NCI-H2107 (cell line): ENCODE results near the gene AFAP1.

ENCODE experiments used
- DNase-seq: peaks from one replicate; lab custom pipeline; 2025; lab: John Stamatoyannopoulos, UW

The AFAP1 gene

GRCh38 chr4:7769396-7770223, 170.1 kb downstream of the AFAP1 start:
- no peak for DNase-seq

GRCh38 chr4:7768736-7769135, 170.9 kb downstream of the AFAP1 start:
- DNase-seq = no peak

DNA sequence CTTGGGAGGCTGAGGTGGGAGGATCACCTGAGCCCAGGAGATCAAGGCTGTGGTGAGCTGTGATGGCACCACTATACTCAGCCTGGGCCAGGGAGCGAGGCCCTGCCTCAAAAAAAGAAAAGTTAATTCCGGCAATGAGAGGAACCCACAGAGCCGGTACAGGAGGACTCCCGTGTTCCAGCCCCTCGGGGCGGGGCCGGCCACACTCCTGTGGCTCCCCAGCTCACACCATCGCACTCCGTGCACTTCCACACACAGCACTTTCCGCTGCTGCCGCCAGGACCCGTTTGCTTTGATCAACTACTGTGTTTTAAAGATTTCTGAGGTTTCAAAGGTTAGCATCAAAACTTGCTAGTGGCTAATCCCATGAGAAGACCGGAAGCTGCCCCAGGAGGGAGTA, 171.7 kb downstream of the AFAP1 start:
- DNase-seq = no peak

DNA sequence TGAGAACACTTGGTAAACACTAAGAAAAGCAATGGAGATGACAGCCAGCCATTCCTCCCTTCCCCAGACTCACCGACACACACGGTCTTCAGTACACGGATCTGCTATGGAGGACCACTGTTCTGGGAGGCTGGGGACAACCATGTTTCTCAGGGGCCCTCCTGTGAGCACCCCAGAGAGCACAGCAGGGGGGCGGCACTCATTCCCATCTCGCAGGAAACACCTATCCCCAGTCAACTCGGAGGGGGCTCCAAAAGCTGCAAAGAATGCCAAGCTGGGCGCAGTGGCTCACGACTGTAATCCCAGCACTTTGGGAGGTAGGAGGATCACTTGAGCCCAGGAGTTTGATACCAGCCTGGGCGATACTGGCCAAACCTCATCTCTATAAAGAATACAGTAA, 172.1 kb downstream of the AFAP1 start:
- no peak for DNase-seq

- DNase-seq = no peak
These were observed 172.9 kb downstream of the AFAP1 start for GRCh38 chr4:7766661-7767345.

DNA sequence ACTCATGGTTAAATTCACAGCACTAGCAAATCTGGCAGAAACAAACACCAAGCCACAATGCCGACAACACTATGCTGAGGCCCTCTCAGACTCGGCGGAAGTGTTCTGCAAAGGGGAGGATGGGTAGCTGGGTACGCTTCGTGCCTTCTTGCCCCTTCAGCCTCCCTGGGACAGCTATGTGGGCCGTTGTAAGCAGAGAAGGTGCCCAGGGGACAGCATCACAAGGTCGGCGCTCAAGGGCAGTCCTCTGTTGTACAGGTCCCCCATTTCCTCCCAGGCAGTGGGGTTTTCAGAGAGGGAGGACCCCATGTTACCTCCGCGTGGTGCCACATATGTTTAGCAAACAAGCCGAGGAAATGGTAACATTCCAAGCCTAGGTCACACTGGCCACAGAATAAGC, 173.6 kb downstream of the AFAP1 start:
- no peak for DNase-seq

GRCh38 chr4:7765666-7766065, 174.0 kb downstream of the AFAP1 start:
- no peak for DNase-seq

- no peak for DNase-seq
These were observed 175.2 kb downstream of the AFAP1 start for GRCh38 chr4:7764466-7764865.

DNA sequence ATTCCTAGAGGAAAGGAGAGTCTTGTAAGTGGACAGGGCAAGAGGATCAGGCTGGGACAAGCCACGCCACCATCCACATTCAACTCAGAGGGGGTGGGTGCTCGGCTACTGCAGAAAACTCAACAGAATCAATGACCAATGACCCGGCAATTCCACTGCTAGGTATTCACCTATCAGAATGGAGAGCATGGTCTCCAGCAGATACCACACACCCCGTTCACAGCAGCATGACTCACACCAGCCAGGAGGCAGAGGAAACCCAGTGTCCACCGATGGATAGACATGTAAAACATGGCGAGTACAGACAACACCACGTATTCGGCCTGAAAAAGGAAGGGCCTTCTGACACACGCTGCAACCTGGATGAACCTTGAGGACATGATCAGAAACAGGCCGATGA, 175.9 kb downstream of the AFAP1 start:
- no peak for DNase-seq

- no peak for DNase-seq
These were observed 176.6 kb downstream of the AFAP1 start for GRCh38 chr4:7763106-7763505.

- DNase-seq = no peak
These were observed 177.2 kb downstream of the AFAP1 start for GRCh38 chr4:7762376-7763030.

DNA sequence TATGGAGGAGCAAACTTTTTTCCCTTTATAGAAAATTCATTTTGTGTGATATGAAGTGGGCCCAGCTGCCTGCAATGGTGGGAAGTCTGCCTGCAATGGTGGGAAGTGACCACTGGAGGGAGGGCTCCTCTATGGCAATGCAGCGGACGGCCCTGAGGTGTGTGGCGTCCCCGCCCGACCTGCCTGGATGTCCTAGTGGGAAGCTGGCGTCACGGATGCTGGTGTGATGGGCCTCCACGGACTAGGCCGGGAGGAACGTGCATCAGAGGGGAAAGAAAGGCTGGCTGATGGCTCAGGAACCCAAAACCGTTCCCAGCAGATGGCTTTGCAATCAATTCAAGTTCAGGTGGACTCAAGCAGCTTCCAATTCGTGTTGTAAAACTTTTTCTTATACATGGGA, 177.9 kb downstream of the AFAP1 start:
- DNase-seq = no peak

- no peak for DNase-seq
These were observed 178.3 kb downstream of the AFAP1 start for GRCh38 chr4:7761312-7761711.

DNA sequence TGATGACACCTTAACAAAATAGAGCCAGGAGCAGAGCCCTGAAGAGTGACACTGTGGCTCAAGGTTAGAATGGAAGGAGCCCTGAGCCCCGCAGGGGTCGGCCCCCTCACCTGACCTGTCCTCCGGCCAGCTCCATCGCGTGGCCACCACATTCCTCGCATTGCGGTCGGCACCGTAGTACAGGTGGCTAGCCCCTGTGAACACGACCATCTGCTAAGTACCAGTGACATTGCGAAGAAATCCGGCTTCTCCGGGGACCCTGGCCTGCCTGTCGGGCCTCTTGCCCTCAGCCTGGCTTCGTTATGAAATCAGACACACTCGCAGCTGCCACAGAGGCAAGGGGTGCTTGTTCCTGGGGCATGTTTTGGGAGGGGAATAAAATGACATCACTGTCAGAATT, 179.0 kb downstream of the AFAP1 start:
- no peak for DNase-seq

- DNase-seq = no peak
These were observed 179.4 kb downstream of the AFAP1 start for GRCh38 chr4:7760228-7760627.

DNA sequence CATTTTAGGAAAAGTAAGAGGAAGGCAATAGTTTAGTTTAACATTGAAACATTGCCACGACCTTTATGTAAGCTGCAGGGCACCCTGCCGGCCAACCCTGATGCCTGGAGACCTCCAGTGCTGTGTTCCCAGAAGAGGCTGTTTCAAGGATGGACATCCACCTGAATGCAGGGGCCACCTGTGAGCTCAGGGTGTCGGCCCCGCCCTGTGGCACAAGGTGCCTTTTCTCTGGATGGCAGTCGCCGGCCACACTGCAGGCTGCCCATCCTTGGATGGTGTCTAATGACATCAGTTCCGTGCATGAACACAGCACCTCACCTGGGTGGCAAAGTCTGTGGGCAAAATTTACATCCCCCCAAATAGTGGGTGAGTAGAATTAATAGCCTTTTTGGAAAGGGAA, 180.0 kb downstream of the AFAP1 start:
- DNase-seq = no peak

GRCh38 chr4:7759216-7759615, 180.4 kb downstream of the AFAP1 start:
- no peak for DNase-seq

DNA sequence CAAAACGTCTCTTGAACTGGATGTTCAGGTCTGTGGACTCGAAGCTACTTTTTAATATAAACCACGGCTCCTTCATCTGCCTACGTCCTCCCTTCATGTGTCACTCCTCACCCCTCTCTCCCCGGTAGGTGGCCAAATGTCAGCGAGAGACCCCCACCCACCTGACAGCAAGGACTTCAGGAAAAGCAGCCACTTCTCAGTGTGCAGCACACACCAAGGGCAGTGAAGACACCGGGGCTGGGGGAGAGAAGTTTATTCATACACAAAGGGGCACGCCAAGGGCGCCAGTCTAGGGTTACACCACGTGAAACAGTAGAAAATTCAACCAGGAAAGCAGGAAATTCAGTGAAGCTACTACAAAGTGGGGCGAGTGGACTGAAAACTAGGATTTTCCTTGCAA, 181.2 kb downstream of the AFAP1 start:
- no peak for DNase-seq

GRCh38 chr4:7757501-7758471, 181.9 kb downstream of the AFAP1 start:
- no peak for DNase-seq

DNA sequence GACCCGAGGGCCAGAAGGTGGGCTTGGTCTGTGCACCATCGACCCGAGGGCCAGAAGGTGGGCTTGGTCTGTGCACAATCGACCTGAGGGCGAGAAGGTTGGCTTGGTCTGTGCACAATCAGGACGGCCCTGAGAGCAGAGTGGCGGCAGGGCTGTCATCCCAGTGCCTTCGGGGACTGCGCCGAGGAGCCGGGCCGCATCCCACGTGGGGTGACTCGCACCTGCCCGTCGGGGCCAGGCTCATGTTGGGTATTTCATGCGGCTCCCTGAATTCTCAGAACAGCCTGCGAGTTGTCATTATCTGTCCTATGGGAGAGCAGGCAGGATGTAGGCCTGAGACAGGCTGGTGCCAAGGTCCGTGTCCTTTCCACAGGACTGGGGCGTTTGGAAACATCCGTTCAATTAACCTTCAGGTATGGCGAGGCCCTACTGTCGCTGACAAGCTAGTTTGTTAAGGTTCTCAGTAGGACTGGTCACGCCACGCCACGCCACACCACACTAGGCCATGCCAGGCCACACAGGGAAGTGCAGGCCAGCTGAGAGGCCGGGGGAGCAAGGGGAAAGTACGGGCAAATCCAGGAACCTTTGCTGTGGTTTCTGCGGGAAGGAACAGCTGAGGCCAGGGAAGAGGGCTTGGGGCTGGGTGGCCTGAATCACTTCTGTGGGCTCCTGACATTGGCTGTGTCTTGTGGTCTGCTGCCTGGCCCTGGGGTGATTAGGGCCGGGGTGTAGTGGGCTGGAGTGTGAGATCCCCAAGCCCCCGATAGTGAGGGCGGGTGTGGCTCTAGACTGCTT, 182.9 kb downstream of the AFAP1 start:
- DNase-seq = no peak

GRCh38 chr4:7756071-7756470, 183.6 kb downstream of the AFAP1 start:
- no peak for DNase-seq
